CD4-positive, alpha-beta T cell (primary cell): Measurements from ENCODE around the gene L3MBTL1. TPM values are rescaled to one million over a fixed set of nuclear protein-coding genes. Genes with fewer than 3 reads are reported as not detected.

Experiments
- ATAC-seq: fragments of 200-7000 bp; cut with Tn5 transposase; one replicate; pipeline ENCODE4 v1.10.0; 2022; ENCODE audit warnings: mild to moderate bottlenecking; ENCODE audit not compliant: poor library complexity
- CTCF ChIA-PET: fragments of 350-600 bp; sonication (Branson Sonifier 250); formaldehyde crosslinking; loops from one replicate; lab custom pipeline; 2021; ENCODE audit warnings: antibody characterized with exemption, inconsistent platforms; lab: Charles Lee
- POLR2A ChIA-PET: fragments of 350-600 bp; sonication (Branson Sonifier 250); formaldehyde crosslinking; loops from one replicate; lab custom pipeline; 2021; ENCODE audit warnings: antibody characterized with exemption, inconsistent platforms; lab: Charles Lee
- DNase-seq, 14 experiments: peaks; one replicate each; pipeline ENCODE4 v3.0.0-alpha.2; 2013 to 2020; ENCODE audit warnings: mixed read lengths in 2 of 14
- H3K27ac ChIP-seq, 2 donors: one replicate each; pipeline versions ENCODE4 v1.5.1 to v1.7.0; 2013; ENCODE audit warnings: low read length in 2 of 2, low read depth in 1 of 2, mild to moderate bottlenecking in 1 of 2
- H3K27me3 ChIP-seq, 2 experiments: 1 replicate in 1 of 2; 2 replicates in 1 of 2; pipeline versions ENCODE4 v1.6.1 to v1.7.0; 2013; ENCODE audit warnings: low read length in 2 of 2, control low read depth in 1 of 2, mild to moderate bottlenecking in 1 of 2, moderate library complexity in 1 of 2; ENCODE audit not compliant: insufficient read depth in 2 of 2, control insufficient read depth in 1 of 2
- H3K36me3 ChIP-seq: one replicate; pipeline ENCODE4 v1.6.1; 2013; ENCODE audit warnings: low read length, control low read depth; ENCODE audit not compliant: insufficient read depth
- H3K4me1 ChIP-seq: one replicate; pipeline ENCODE4 v1.6.1; 2013; ENCODE audit warnings: low read length, control low read depth; ENCODE audit not compliant: insufficient read depth
- H3K4me3 ChIP-seq: one replicate; pipeline ENCODE4 v1.5.1; 2013; ENCODE audit warnings: mild to moderate bottlenecking, low read length, moderate library complexity
- H3K9me3 ChIP-seq, 2 experiments: 1 replicate in 1 of 2; 2 replicates in 1 of 2; pipeline versions ENCODE4 v1.6.1 to v1.7.0; 2013; ENCODE audit warnings: low read length in 2 of 2, mild to moderate bottlenecking in 2 of 2, control low read depth in 1 of 2, moderate library complexity in 1 of 2; ENCODE audit not compliant: control insufficient read depth in 1 of 2, insufficient read depth in 1 of 2
- H3K27ac Mint-ChIP-seq: one replicate; pipeline ENCODE4 v1.8.0; 2020; ENCODE audit warnings: mixed read lengths
- H3K27me3 Mint-ChIP-seq: one replicate; pipeline ENCODE4 v1.8.0; 2021; ENCODE audit warnings: mixed read lengths
- H3K36me3 Mint-ChIP-seq: one replicate; pipeline ENCODE4 v1.8.0; 2021; ENCODE audit warnings: low read depth, mixed read lengths
- H3K4me1 Mint-ChIP-seq: one replicate; pipeline ENCODE4 v1.8.0; 2021; ENCODE audit warnings: low read depth, mixed read lengths
- H3K4me3 Mint-ChIP-seq: one replicate; pipeline ENCODE4 v1.8.0; 2020; ENCODE audit warnings: mild to moderate bottlenecking, mixed read lengths
- H3K9me3 Mint-ChIP-seq: one replicate; pipeline ENCODE4 v1.8.0; 2020; ENCODE audit warnings: mixed read lengths
- CTCF ChIP-seq: fragments of 200-600 bp; IDR thresholded peaks from one replicate; pipeline ENCODE4 v1.8.0; 2022; ENCODE audit warnings: antibody characterized with exemption, mild to moderate bottlenecking
- intact Hi-C, 2 experiments: fragments of 100-400 bp; cut with DNase I in 1 of 2; cut with micrococcal nuclease in 1 of 2; formaldehyde crosslinking; loops; one replicate each; pipeline versions ENCODE4 v1.15.1 to v1.9.0; 2023 to 2025; cut with DNase I, micrococcal nuclease
- total RNA-seq, 174 experiments: library from RNA in 2 of 174; stranded (reverse) in 2 of 174; gene quantifications; one replicate each; pipeline ENCODE4 v1.2.3 and lab custom pipeline; 2021 to 2026

Gene L3MBTL1
- total RNA-seq, 2 experiments from 2014 or later: 10.2 to 10.5 TPM

DNA sequence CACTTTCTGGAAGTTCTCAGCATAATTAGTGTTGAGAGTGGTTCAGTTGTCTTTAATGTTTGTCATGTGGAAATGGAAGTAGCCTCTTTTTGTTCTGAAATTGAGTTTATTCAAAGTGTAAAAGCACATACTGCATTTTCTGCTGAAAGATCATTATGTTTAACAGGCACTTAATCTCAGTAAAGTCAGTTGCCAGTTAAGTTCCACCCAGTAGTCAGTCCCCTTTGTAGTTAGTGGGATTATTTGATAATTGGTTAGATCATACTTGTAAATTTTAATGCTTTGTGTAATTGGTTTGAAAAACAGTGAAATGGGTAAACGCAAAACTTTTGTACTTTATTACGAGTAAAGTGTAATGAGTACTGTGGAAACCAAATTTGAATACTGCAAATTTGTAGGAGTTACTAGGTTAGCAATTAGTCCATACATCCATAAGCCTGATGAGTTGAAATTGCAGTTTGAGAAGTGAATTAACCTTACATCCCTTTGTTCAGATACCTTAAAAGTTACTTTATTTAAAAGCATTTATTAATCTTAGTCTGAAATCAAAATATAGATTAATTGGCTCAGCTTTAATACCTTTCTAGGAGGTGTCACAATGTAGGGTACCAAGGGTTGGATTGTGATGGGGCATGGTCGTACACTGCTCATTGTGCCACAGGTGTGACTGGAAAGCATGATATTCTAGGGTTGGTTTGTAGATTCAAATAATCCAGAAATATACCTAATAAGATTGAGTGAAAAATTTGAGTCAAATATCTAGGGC, 45.4 kb upstream of the L3MBTL1 start:
- H3K27me3 Mint-ChIP-seq: no peaks in the 10 kb centered on the region
- ATAC-seq (no peak), DNase-seq (no peak)
- Histone ChIP-seq H3K27ac (no peak overlapping the region), H3K4me1 (peaks cover 7% of the 10 kb centered on the region), H3K9me3 (no peaks in the 10 kb centered on the region), H3K4me3 (no peak overlapping the region), H3K27me3 (no peaks in the 10 kb centered on the region), H3K36me3 (peaks cover 79% of the 10 kb centered on the region)
- intact Hi-C loops: no loop called here
- no peak for TF ChIP-seq CTCF
- H3K9me3 Mint-ChIP-seq: no peaks in the 10 kb centered on the region
- POLR2A ChIA-PET: interaction anchor here (0.9 kb wide), 1 partner anchor 128 kb away, joined by 3 read pairs; the partner anchor contains the start of gene IFT52
- peak overlapping the region; percentile 29 for H3K27ac Mint-ChIP-seq
- CTCF ChIA-PET: interaction anchor here (1.6 kb wide), 1 partner anchor 13 kb away, joined by 5 read pairs; no protein-coding TSS in a partner anchor
- H3K4me3 Mint-ChIP-seq: no peak overlapping the region
- peaks cover 53% of the 10 kb centered on the region for H3K4me1 Mint-ChIP-seq
- peaks cover 90% of the 10 kb centered on the region for H3K36me3 Mint-ChIP-seq

DNA sequence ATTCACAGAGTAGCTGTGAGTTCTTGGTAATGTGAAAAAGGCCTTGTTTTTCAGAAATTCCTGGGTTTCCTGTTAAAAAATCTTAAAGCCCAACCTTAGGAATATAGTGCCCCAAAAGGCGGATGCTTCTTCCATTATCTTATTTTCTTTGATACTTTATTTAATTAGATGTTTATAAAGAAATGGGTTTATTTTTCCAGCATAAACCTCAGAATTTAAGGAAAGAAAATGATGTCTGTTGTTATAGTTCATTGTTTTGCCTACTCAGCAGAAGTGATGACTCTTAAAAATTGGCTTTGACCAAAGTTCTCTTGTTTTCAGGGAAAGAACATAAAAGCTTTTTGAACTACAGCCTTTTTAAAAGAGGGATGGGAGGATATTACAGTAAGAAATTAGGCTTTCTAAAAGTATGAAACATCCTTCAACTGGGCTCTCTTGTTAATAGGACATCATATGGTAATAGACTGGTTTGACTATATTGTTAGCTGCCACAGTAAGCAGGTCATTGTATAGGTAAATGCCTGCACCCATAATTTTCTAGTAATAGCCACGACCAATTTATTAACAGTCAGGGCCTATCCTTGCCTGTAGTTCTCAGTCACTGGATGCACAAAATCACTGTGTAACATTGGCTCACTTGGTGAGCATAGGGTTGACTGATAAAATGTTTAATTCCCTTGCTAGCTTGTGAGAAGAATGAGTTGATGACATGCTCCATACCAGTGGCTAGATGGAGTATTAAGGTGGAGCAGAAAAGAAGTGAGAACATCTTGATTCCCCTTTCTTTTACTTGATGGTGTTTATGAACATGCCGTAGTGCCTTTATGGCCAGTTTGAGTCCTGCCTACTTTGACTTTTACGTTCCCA, 44.6 kb upstream of the L3MBTL1 start:
- H3K9me3 ChIP-seq: no peaks in the 10 kb centered on the region
- H3K27me3 ChIP-seq: no peaks in the 10 kb centered on the region
- no peak overlapping the region for H3K4me3 ChIP-seq
- H3K4me3 Mint-ChIP-seq: peak overlapping the region; percentile 27
- no peaks in the 10 kb centered on the region for H3K27me3 Mint-ChIP-seq
- no peak for ATAC-seq
- TF ChIP-seq CTCF: no peak
- CTCF ChIA-PET: interaction anchor here (1.6 kb wide), 1 partner anchor 14 kb away, joined by 5 read pairs; no protein-coding TSS in a partner anchor
- POLR2A ChIA-PET: no interaction called here
- peaks cover 79% of the 10 kb centered on the region for H3K36me3 ChIP-seq
- peaks cover 6% of the 10 kb centered on the region for H3K4me1 ChIP-seq
- H3K36me3 Mint-ChIP-seq: peaks cover 88% of the 10 kb centered on the region
- H3K9me3 Mint-ChIP-seq: no peaks in the 10 kb centered on the region
- peaks cover 48% of the 10 kb centered on the region for H3K4me1 Mint-ChIP-seq
- no peak for DNase-seq
- no peak overlapping the region for H3K27ac Mint-ChIP-seq
- intact Hi-C loops: no loop called here
- H3K27ac ChIP-seq: no peak overlapping the region

- DNase-seq (no peak), ATAC-seq (no peak)
- POLR2A ChIA-PET: no interaction called here
- peaks cover 86% of the 10 kb centered on the region for H3K36me3 Mint-ChIP-seq
- intact Hi-C loops: no loop called here
- H3K36me3 ChIP-seq: peaks cover 79% of the 10 kb centered on the region
- H3K4me3 Mint-ChIP-seq: peak overlapping the region; percentile 27
- no peak overlapping the region for H3K27ac ChIP-seq
- H3K27me3 Mint-ChIP-seq: no peaks in the 10 kb centered on the region
- no peaks in the 10 kb centered on the region for H3K9me3 ChIP-seq
- CTCF ChIA-PET: interaction anchor here (1.6 kb wide), 1 partner anchor 15 kb away, joined by 5 read pairs; no protein-coding TSS in a partner anchor
- H3K27me3 ChIP-seq: no peaks in the 10 kb centered on the region
- peaks cover 47% of the 10 kb centered on the region for H3K4me1 Mint-ChIP-seq
- no peak overlapping the region for H3K27ac Mint-ChIP-seq
- TF ChIP-seq CTCF: no peak
- no peaks in the 10 kb centered on the region for H3K9me3 Mint-ChIP-seq
- no peak overlapping the region for H3K4me3 ChIP-seq
- peaks cover 6% of the 10 kb centered on the region for H3K4me1 ChIP-seq
Observed at GRCh38 chr20:43463527-43464218, 43.8 kb upstream of the L3MBTL1 start.
